ENCODE data around the gene SPATA20.

The SPATA20 gene

DNA sequence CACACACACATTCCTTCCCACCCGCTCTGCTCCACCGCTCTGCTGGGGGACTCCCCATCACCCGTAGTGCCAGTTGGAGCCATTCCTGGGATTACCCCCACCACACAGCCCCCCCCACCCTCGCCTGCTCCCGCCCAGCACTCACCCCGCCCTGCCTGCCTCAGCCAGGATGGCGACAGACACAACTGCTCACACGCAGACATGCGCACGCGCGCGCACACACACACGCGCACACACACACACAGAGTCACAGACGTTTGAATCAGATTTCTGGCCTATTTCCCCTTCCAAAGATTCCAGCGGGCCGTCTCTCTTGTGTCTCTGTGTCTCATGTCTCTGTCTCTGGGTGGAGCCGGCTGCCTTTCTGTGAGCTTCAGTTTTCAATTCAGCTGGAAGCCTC lies 17.9 kb downstream of the SPATA20 start:
- H3K4me3 ChIP-seq (ENCODE audit: low read length), result no peak overlapping the region
- TF ChIP-seq, protein P1, sequence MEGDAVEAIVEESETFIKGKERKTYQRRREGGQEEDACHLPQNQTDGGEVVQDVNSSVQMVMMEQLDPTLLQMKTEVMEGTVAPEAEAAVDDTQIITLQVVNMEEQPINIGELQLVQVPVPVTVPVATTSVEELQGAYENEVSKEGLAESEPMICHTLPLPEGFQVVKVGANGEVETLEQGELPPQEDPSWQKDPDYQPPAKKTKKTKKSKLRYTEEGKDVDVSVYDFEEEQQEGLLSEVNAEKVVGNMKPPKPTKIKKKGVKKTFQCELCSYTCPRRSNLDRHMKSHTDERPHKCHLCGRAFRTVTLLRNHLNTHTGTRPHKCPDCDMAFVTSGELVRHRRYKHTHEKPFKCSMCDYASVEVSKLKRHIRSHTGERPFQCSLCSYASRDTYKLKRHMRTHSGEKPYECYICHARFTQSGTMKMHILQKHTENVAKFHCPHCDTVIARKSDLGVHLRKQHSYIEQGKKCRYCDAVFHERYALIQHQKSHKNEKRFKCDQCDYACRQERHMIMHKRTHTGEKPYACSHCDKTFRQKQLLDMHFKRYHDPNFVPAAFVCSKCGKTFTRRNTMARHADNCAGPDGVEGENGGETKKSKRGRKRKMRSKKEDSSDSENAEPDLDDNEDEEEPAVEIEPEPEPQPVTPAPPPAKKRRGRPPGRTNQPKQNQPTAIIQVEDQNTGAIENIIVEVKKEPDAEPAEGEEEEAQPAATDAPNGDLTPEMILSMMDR (IDR thresholded peaks at IDR 0.05; ENCODE audit: insufficient read depth, low read depth, low read length, missing control alignments), result no peak
- peak; percentile 37 for DNase-seq (ENCODE audit: low read depth)

DNA sequence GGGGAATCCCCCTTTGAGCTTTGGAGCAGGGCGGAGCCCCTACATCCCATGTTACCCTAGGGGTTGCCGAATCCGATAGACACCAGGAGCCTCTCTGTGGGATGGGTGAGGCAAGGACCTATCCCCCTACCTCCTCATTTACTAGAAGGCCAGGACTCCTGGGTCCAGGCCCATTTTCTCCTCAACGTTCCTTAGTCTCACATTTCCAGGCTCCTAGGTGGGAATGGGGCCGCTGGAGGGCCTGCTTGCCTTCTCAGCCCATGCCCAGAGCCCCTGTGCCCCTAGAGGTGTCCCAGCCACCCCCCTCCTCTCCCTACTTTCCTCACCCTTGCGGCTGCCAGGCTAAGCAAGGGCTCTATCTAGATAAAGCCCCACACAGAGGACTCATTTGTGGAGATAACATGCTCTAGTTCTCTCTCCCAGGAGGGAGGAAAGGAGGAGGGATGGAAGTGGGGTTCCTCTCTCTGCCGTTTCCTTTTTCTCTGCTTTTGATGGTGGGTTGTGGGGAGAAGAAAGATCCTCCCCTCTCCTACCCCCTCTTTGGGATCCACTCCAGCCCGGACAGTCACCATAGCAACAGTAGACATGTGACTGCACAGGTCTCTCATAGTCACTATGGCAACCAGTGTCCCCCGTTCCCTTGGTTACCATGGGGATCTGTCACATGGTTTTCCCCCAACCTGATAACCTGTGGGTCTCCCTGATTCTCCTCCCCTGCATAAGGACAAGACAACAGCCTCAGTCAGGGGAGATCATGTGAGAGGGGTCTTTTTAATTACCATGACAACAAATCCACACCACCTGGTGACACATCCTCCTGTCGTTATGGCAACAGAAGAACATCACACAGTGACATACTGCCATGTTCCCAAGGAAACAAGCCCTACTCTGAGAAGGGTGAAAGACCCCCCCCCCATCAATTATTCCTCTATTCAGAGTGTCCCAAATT lies 18.7 kb downstream of the SPATA20 start:
- DNase-seq (ENCODE audit: low read depth), result no peak
- H3K4me3 ChIP-seq (ENCODE audit: low read length), result no peak overlapping the region
- TF ChIP-seq, protein P1 (IDR thresholded peaks at IDR 0.05; ENCODE audit: insufficient read depth, low read depth, low read length, missing control alignments), result no peak

DNA sequence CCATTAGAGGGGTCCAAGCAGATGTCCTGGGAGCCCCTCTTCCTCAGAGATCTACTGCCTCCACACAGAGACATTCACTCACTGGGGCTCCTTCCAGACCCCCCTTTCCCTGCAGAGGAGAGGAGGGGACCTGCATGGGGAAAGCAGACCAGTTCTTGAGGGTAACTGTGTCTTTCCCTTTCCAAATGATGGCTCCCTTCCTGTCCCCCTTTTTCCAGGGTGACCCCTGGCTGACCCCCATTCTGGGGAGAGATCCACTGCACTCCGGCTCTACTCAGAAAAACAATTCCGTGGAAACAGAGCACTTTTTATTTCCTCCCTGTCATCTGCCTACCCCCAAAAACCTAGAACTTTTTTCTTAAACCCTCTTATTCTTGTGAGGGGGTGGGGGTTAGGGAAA lies 19.9 kb downstream of the SPATA20 start:
- TF ChIP-seq, protein P1 (IDR thresholded peaks at IDR 0.05; ENCODE audit: insufficient read depth, low read depth, low read length, missing control alignments), result no peak
- no peak for DNase-seq (ENCODE audit: low read depth)
- no peak overlapping the region for H3K4me3 ChIP-seq (ENCODE audit: low read length)

DNA sequence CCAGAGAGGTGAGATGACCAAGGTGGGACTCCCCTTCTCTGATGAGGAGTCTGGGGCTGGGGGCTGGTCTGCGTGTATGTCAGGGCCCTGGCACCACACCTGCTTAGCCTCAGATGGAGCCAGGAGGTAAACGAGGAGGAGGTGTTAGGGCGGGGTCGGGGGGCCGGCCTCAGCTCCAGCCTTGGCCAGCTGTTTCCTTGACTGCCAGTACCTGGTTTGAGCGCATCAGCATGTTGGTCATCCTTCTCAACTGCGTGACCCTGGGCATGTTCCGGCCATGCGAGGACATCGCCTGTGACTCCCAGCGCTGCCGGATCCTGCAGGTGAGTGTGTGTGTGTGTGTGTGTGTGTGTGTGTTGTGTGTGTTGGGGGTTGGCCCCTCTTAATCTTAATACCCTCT lies 21.7 kb downstream of the SPATA20 start:
- TF ChIP-seq, protein P1 (IDR thresholded peaks at IDR 0.05; ENCODE audit: insufficient read depth, low read depth, low read length, missing control alignments), result no peak
- no peak overlapping the region for H3K4me3 ChIP-seq (ENCODE audit: low read length)
- no peak for DNase-seq (ENCODE audit: low read depth)

DNA sequence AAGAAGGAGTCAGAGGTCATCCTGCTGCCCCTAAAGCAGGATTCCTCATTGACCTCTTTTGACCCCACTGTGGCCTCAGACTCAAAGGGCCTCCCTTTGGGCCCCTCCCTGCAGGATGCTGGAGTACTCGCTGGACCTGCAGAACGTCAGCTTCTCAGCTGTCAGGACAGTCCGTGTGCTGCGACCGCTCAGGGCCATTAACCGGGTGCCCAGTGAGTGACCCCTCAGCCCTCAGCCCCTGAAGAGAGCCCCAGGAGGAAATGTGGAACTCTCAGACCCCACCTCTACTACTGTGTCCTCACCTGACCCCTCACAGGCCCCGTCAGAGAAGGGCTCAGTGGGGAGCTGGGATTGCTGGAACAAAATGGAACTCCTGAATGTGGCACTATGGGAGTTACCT lies 22.6 kb downstream of the SPATA20 start:
- no peak overlapping the region for H3K4me3 ChIP-seq (ENCODE audit: low read length)
- TF ChIP-seq, protein P1 (IDR thresholded peaks at IDR 0.05; ENCODE audit: insufficient read depth, low read depth, low read length, missing control alignments), result no peak
- DNase-seq (ENCODE audit: low read depth), result no peak

DNA sequence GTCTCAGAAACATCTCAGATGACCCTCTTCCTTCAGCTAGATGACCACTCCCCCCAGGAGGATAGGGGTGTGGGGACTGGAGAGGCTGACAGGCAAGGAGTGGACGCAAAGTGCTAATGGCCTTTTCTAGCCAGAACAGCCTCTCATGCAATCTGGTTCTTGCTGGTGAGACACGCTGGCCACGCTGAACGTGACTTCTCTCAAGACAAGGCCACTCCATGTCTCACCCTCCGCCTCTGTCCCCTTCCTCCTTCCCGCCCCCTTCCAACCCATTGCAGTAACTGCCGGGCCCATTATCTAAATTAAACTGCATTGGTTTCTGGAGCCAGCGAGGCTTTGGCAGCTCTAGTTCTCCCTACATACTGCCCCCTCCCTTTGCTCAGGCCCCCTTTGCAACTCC lies 23.1 kb downstream of the SPATA20 start:
- H3K4me3 ChIP-seq (ENCODE audit: low read length), result no peak overlapping the region
- TF ChIP-seq, protein P1 (IDR thresholded peaks at IDR 0.05; ENCODE audit: insufficient read depth, low read depth, low read length, missing control alignments), result no peak
- no peak for DNase-seq (ENCODE audit: low read depth)

DNA sequence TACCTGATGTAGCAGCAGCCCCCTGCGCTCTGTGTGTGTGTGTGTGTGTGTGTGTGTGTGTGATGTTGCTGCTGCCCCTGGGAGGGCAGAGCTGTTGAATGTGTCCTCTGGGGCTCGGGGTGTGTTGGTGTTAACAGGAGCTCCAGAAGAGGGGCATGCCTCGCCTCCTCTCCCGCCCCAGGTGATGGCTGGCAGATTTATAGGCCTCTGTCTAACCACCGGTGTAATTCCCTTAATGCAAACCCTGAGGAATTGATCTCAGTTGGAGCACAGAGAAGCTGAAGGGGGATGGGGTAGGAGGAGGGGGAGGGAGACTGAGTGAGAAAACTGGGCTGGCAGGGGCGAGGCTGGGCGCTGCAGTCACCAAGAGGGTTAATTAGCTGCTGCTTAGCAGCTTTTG lies 23.6 kb downstream of the SPATA20 start:
- TF ChIP-seq, protein P1 (IDR thresholded peaks at IDR 0.05; ENCODE audit: insufficient read depth, low read depth, low read length, missing control alignments), result no peak

More for the DNA sequence above, 23.6 kb downstream of the SPATA20 start:
- H3K4me3 ChIP-seq (ENCODE audit: low read length), result no peak overlapping the region
- no peak for DNase-seq (ENCODE audit: low read depth)
